ENCODE measurements around the gene ITPRIP.

DNA sequence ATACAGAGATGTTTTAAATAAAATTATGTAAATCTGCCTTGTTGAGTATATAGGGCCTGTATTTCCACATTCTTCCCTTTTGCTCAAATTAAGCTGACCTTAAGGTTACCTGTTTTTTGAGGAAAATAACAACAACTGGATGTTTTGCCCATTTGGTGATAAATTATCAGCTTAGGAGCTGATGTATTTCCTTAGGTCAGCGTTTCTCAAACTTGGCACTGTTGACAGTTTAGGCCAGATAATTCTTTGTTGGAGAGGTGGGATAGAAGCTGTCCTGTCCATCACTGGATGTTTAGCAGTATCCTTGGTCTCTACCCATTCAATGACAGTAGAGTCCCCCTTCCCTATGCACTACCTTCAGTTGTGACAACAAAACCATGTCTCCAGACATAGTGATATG lies 62.1 kb downstream of the ITPRIP start:
- TF ChIP-seq, protein P1, sequence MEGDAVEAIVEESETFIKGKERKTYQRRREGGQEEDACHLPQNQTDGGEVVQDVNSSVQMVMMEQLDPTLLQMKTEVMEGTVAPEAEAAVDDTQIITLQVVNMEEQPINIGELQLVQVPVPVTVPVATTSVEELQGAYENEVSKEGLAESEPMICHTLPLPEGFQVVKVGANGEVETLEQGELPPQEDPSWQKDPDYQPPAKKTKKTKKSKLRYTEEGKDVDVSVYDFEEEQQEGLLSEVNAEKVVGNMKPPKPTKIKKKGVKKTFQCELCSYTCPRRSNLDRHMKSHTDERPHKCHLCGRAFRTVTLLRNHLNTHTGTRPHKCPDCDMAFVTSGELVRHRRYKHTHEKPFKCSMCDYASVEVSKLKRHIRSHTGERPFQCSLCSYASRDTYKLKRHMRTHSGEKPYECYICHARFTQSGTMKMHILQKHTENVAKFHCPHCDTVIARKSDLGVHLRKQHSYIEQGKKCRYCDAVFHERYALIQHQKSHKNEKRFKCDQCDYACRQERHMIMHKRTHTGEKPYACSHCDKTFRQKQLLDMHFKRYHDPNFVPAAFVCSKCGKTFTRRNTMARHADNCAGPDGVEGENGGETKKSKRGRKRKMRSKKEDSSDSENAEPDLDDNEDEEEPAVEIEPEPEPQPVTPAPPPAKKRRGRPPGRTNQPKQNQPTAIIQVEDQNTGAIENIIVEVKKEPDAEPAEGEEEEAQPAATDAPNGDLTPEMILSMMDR (IDR thresholded peaks at IDR 0.05) = no peak
- TF ChIP-seq, protein P2, sequence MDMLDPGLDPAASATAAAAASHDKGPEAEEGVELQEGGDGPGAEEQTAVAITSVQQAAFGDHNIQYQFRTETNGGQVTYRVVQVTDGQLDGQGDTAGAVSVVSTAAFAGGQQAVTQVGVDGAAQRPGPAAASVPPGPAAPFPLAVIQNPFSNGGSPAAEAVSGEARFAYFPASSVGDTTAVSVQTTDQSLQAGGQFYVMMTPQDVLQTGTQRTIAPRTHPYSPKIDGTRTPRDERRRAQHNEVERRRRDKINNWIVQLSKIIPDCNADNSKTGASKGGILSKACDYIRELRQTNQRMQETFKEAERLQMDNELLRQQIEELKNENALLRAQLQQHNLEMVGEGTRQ (IDR thresholded peaks at IDR 0.05; ENCODE audit: borderline replicate concordance, low read depth, low read length) = no peak
- TF ChIP-seq, protein P3, sequence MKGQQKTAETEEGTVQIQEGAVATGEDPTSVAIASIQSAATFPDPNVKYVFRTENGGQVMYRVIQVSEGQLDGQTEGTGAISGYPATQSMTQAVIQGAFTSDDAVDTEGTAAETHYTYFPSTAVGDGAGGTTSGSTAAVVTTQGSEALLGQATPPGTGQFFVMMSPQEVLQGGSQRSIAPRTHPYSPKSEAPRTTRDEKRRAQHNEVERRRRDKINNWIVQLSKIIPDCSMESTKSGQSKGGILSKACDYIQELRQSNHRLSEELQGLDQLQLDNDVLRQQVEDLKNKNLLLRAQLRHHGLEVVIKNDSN (IDR thresholded peaks at IDR 0.05; ENCODE audit: borderline replicate concordance, low read depth) = no peak
- TF ChIP-seq GATA2 (CRISPR knock-in tag; IDR thresholded peaks at IDR 0.05) (no peak), TAF1 (IDR thresholded peaks at IDR 0.05; ENCODE audit: borderline replicate concordance, low read depth, low read length) (no peak), SMC3 (IDR thresholded peaks at IDR 0.05; ENCODE audit: low read depth, low read length) (no peak)
- TF ChIP-seq, protein P4, sequence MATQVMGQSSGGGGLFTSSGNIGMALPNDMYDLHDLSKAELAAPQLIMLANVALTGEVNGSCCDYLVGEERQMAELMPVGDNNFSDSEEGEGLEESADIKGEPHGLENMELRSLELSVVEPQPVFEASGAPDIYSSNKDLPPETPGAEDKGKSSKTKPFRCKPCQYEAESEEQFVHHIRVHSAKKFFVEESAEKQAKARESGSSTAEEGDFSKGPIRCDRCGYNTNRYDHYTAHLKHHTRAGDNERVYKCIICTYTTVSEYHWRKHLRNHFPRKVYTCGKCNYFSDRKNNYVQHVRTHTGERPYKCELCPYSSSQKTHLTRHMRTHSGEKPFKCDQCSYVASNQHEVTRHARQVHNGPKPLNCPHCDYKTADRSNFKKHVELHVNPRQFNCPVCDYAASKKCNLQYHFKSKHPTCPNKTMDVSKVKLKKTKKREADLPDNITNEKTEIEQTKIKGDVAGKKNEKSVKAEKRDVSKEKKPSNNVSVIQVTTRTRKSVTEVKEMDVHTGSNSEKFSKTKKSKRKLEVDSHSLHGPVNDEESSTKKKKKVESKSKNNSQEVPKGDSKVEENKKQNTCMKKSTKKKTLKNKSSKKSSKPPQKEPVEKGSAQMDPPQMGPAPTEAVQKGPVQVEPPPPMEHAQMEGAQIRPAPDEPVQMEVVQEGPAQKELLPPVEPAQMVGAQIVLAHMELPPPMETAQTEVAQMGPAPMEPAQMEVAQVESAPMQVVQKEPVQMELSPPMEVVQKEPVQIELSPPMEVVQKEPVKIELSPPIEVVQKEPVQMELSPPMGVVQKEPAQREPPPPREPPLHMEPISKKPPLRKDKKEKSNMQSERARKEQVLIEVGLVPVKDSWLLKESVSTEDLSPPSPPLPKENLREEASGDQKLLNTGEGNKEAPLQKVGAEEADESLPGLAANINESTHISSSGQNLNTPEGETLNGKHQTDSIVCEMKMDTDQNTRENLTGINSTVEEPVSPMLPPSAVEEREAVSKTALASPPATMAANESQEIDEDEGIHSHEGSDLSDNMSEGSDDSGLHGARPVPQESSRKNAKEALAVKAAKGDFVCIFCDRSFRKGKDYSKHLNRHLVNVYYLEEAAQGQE (IDR thresholded peaks at IDR 0.05; ENCODE audit: low read depth, low read length) = no peak
- TF ChIP-seq, protein P5, sequence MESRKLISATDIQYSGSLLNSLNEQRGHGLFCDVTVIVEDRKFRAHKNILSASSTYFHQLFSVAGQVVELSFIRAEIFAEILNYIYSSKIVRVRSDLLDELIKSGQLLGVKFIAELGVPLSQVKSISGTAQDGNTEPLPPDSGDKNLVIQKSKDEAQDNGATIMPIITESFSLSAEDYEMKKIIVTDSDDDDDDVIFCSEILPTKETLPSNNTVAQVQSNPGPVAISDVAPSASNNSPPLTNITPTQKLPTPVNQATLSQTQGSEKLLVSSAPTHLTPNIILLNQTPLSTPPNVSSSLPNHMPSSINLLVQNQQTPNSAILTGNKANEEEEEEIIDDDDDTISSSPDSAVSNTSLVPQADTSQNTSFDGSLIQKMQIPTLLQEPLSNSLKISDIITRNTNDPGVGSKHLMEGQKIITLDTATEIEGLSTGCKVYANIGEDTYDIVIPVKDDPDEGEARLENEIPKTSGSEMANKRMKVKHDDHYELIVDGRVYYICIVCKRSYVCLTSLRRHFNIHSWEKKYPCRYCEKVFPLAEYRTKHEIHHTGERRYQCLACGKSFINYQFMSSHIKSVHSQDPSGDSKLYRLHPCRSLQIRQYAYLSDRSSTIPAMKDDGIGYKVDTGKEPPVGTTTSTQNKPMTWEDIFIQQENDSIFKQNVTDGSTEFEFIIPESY (IDR thresholded peaks at IDR 0.05; ENCODE audit: borderline replicate concordance, low read depth) = no peak

Measured in SK-N-SH (cell line).